NCI-H510A treated with DMSO at 0.1 percent for 48 hours (cell line): ENCODE results near the gene KIT.

Source experiments
- DNase-seq: peaks from one replicate; lab custom pipeline; 2025; lab: John Stamatoyannopoulos, UW

The KIT gene

GRCh38 chr4:54660591-54660990 is 2.8 kb downstream of the KIT start:
- DNase-seq: no peak

GRCh38 chr4:54661169-54661568 is 3.4 kb downstream of the KIT start:
- DNase-seq: no peak

- DNase-seq: no peak
Measured at GRCh38 chr4:54661686-54662085, 3.9 kb downstream of the KIT start.

- no peak for DNase-seq
Measured at GRCh38 chr4:54662123-54662522, 4.4 kb downstream of the KIT start.

GRCh38 chr4:54662901-54663585 is 5.3 kb downstream of the KIT start:
- no peak for DNase-seq

GRCh38 chr4:54664400-54664799 is 6.6 kb downstream of the KIT start:
- no peak for DNase-seq

- DNase-seq: no peak
Measured at GRCh38 chr4:54668014-54668611, 10.4 kb downstream of the KIT start.

GRCh38 chr4:54669831-54670230 is 12.1 kb downstream of the KIT start:
- DNase-seq: no peak

GRCh38 chr4:54675721-54676461 is 18.1 kb downstream of the KIT start:
- DNase-seq: peak; percentile 52

GRCh38 chr4:54676658-54677057 is 18.9 kb downstream of the KIT start:
- no peak for DNase-seq

GRCh38 chr4:54677416-54677815 is 19.7 kb downstream of the KIT start:
- no peak for DNase-seq

- DNase-seq: no peak
Measured at GRCh38 chr4:54677853-54678650, 20.3 kb downstream of the KIT start.

- no peak for DNase-seq
Measured at GRCh38 chr4:54678826-54679225, 21.1 kb downstream of the KIT start.

- DNase-seq: no peak
Measured at GRCh38 chr4:54679813-54680212, 22.1 kb downstream of the KIT start.

- DNase-seq: no peak
Measured at GRCh38 chr4:54683616-54684346, 26.0 kb downstream of the KIT start.

GRCh38 chr4:54685810-54686209 is 28.1 kb downstream of the KIT start:
- DNase-seq: no peak

- DNase-seq: peak; percentile 15
Measured at GRCh38 chr4:54687887-54688841, 30.4 kb downstream of the KIT start.

GRCh38 chr4:54695337-54695736 is 37.6 kb downstream of the KIT start:
- no peak for DNase-seq

- DNase-seq: no peak
Measured at GRCh38 chr4:54695788-54696187, 38.0 kb downstream of the KIT start.

- DNase-seq: no peak
Measured at GRCh38 chr4:54696649-54697048, 38.9 kb downstream of the KIT start.

- DNase-seq: no peak
Measured at GRCh38 chr4:54700986-54701385, 43.2 kb downstream of the KIT start.
